ACC112 (cell line): Measurements from ENCODE around the gene SLC27A5.

Source experiments
- H2AFZ ChIP-seq: fragments of 200-600 bp; sonication (generic); one replicate; pipeline ENCODE4 v1.6.0; 2017; ENCODE audit warnings: antibody characterized with exemption, low read length; ENCODE audit not compliant: unreplicated experiment
- H3K27ac ChIP-seq: fragments of 200-600 bp; sonication (generic); 2 replicates; pipeline ENCODE4 v1.5.1; 2014; ENCODE audit warnings: low read depth, mild to moderate bottlenecking, antibody characterized with exemption, low read length, moderate library complexity
- H3K27me3 ChIP-seq: fragments of 200-600 bp; sonication (generic); 2 replicates; pipeline ENCODE4 v1.6.1; 2014; ENCODE audit warnings: mild to moderate bottlenecking, antibody characterized with exemption, low read length, moderate library complexity, mixed read lengths; ENCODE audit not compliant: insufficient read depth
- H3K36me3 ChIP-seq: fragments of 200-600 bp; sonication (generic); 2 replicates; pipeline ENCODE4 v1.6.1; 2016; ENCODE audit warnings: mild to moderate bottlenecking, antibody characterized with exemption, low read length, moderate library complexity, mixed read lengths; ENCODE audit not compliant: insufficient read depth
- H3K4me1 ChIP-seq: fragments of 200-600 bp; sonication (generic); one replicate; pipeline ENCODE4 v1.6.1; 2016; ENCODE audit warnings: low read length, mixed read lengths; ENCODE audit not compliant: insufficient read depth, unreplicated experiment, control insufficient read depth
- H3K4me3 ChIP-seq: fragments of 200-600 bp; sonication (generic); 2 replicates; pipeline ENCODE4 v1.5.1; 2014; ENCODE audit warnings: mild to moderate bottlenecking, low read depth, low read length
- H3K79me2 ChIP-seq: fragments of 200-600 bp; sonication (generic); one replicate; pipeline ENCODE4 v1.6.0; 2016; ENCODE audit warnings: low read length; ENCODE audit not compliant: control insufficient read depth, unreplicated experiment, insufficient read depth

Gene SLC27A5

DNA sequence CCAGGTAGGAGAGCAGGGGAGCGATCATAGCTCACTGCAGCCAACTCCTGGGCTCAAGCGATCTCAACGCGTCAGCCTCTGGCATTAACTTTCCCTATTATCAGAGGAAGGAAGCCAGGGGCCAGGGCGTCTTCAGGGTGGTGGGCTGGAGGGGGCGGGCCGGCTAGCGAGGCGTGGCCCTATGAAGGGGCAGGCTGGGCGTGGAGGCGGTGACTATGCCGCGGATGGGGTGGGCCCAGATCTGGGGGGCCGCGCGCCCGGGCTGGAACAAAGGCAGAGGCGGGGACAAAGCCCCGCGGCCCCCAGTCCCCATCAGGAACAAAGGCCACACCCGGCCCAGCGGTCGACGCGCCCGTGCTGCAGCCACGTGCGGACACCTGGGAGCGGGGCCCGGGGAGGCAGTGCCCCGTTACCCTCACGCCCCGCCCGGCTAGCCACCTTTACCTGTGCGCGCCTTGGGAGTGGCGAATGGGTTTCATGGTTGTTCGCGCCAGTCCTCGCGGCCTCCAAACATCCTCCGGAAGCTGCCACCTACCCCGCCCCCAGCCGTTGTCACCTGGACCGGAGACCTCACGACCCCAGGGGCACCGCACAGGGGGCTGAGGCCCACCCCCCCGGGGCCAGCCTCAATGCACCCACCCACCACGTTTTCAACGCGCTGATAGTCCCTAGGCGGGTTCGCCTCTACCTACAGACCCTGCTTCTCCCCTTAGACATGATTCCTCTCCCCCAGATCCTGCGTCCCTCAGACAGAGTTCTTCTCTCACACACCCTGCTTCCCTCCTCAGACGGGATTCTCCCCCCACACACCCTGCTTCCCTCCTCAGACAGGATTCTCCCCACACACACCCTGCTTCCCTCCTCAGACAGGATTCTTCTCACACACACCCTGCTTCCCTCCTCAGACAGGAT lies 26.7 kb upstream of the SLC27A5 start:
- Histone ChIP-seq H2AFZ (peak overlapping the region; percentile 7), H3K79me2 (no peaks in the 10 kb centered on the region), H3K36me3 (no peaks in the 10 kb centered on the region), H3K4me1 (no peaks in the 10 kb centered on the region), H3K27ac (no peak overlapping the region), H3K4me3 (peak overlapping the region; percentile 51), H3K27me3 (peaks cover 19% of the 10 kb centered on the region)

DNA sequence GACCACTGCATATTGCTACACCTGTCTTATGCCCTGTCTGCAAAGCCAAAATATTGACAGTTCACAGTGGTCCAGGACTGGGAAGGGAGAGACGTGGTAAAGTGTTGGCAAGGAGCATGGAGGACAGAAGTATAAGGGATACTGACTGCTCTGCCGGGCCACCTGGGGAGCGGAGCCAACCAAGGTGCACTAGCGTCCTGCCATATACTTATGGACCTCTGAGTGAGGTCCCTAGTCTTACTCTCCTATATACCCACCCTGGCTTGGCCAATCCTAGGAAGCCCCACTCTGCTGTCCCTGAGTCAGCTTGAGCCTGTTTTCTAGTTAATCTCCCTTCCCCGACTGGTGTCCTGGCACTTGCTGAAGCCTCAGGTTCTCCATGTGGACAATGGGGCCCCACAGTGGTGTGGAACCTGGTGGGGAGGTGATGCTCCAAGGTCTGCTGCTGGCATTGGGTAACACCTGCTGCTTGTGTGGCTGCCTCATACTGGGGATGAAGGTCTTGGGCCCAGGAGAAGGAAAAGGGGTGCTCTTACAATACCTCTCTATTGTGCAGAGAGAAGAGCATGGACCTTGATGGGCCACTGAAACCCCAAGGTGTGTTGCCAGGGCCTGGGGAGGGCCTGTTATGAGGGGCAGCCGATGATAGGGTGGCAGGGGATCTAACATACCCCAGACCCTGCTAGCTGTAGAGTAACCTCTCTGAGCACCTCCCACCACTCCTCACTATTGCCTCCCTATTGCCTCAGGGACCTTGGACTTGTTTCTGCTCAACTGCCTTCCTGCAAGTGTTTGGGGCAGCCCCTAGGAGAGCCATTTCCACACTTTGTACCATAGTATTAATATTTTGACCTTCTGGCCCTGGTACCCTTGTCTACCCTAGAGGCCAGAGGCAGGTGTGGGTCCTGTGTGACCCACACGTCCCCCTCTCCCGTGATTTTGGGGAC lies 25.3 kb upstream of the SLC27A5 start:
- H3K27ac ChIP-seq, result no peak overlapping the region
- H3K36me3 ChIP-seq, result no peaks in the 10 kb centered on the region
- H3K4me3 ChIP-seq, result no peak overlapping the region

DNA sequence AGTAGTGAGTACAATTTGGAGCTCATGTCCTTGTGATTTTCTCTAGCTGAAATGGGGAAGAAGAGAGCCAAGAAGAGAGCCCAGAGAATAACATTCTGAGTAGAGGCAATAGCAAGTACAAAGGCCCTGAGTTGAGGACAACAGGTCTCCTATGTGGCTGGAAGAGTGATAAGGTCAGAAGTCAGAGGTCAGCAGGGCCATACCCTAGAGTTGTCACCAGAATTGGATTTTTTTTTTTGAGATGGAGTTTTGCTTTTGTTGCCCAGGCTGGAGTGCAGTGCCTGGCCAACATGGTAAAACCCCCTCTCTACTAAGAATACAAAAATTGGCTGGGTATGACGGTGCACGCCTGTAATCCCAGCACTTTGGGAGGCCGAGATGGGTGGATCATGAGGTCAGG lies 24.1 kb upstream of the SLC27A5 start:
- Histone ChIP-seq H3K36me3 (no peaks in the 10 kb centered on the region), H2AFZ (no peak overlapping the region), H3K27ac (no peak overlapping the region), H3K4me3 (no peak overlapping the region), H3K27me3 (peaks cover 33% of the 10 kb centered on the region), H3K4me1 (no peaks in the 10 kb centered on the region), H3K79me2 (no peaks in the 10 kb centered on the region)

More for the DNA sequence above, 25.3 kb upstream of the SLC27A5 start:
- Histone ChIP-seq H2AFZ (no peak overlapping the region), H3K27me3 (peaks cover 21% of the 10 kb centered on the region), H3K4me1 (no peaks in the 10 kb centered on the region), H3K79me2 (no peaks in the 10 kb centered on the region)

DNA sequence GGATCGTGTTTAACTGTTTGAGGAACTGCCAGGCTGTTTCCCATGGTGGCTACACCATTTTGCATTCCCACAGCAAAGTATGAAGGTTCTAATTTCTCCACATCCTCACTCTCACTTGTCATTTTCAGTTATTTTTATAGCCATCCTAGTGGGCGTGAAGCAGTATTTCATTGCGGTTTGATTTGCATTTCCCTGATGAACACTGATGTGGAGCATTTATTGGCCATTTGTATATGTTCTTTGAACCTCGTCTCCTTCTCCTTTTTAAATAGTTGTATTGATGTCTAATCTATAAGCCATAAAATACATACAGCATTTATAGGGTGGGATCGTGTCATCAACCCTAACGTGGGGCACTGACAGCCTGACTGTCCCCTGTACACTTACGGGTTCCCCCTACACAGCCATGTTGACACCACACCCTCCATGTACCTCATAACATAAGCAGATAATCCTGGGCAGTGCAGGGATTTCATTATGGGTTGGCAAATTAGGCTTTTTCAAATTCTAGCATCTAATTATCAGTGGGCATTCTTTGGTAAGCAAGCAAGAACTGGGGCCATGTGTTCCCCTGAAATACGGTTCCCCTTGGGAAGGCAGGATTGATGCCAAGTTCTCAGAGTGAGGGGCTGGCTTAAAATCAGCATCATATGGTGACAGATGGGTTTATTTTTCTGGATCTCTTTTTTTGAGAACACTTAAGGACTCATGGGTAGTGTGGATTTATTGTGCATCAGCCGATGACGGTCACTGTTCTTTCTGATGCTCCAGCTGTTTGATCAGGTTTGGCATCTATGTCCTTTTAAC lies 19.4 kb upstream of the SLC27A5 start:
- Histone ChIP-seq H3K27me3 (peaks cover 20% of the 10 kb centered on the region; the same call in 1 of the 2 replicates), H3K27ac (no peak overlapping the region), H3K79me2 (no peaks in the 10 kb centered on the region), H2AFZ (no peak overlapping the region), H3K4me3 (no peak overlapping the region), H3K4me1 (no peaks in the 10 kb centered on the region), H3K36me3 (no peaks in the 10 kb centered on the region)

DNA sequence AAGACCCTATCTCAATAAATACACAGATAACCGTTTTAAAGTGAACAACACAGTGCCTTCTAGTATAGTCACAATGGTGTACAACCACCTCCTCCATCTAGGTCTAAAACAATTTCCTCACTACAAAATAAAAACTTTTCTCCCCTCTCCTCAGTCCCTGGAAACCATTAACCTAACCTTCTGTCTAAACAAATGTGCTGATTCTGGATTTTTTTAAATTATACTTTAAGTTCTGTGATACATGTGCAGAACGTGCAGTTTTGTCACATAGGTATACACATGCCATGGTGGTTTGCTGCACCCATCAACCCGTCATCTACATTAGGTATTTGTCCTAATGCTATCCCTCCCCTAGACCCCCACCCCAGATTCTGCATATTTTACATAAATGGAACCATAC lies 17.6 kb upstream of the SLC27A5 start:
- Histone ChIP-seq H3K27me3 (peaks cover 20% of the 10 kb centered on the region; the same call in 1 of the 2 replicates), H3K4me1 (no peaks in the 10 kb centered on the region), H3K36me3 (no peaks in the 10 kb centered on the region), H3K27ac (no peak overlapping the region), H3K79me2 (no peaks in the 10 kb centered on the region), H2AFZ (no peak overlapping the region), H3K4me3 (no peak overlapping the region)

DNA sequence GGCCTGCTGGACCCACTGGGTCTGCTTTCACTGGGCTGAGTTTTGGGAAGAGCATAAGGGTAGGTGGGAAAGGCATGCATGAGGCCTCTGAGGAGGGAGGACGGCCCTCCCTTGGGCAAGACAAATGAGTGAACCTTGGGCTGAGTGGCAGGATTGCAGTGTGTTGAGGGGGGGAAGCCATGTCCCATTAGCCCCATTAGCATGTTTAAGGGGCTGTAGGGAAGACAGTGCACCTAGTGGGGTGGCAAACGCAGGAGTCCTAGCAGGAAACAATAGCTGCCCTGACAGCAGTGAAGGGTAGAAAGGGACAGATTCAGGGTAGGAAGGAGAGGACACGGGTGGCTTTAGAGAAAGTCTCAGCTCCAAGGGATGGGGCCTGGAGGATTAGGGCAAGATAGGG lies 10.9 kb upstream of the SLC27A5 start:
- Histone ChIP-seq H3K79me2 (peaks cover 10% of the 10 kb centered on the region), H3K4me1 (peaks cover 6% of the 10 kb centered on the region), H3K27ac (no peak overlapping the region), H3K27me3 (no peaks in the 10 kb centered on the region), H3K4me3 (no peak overlapping the region), H3K36me3 (no peaks in the 10 kb centered on the region), H2AFZ (no peak overlapping the region)

DNA sequence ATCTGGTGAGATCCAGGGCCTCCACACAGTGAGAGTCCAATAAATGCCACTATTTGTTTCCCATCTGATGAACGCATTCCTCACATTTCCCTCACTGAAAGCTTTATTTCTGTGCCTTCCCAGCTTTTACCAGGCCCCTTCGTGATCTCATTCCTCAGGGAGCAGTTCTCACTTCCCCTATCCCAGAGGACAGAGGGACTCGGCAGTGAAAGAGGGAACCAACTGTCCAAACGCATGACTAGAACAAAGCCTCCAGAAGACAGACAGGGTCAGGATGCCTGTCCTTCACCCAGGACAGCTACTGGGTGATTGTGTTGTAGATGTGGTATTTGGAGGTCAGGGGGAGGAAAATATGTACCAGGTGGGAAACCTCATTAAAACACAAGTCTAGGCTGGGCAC lies 9.9 kb upstream of the SLC27A5 start:
- no peaks in the 10 kb centered on the region for H3K36me3 ChIP-seq
- no peak overlapping the region for H3K27ac ChIP-seq
- no peak overlapping the region for H3K4me3 ChIP-seq
- peaks cover 6% of the 10 kb centered on the region for H3K4me1 ChIP-seq
- H3K27me3 ChIP-seq, result no peaks in the 10 kb centered on the region
- H2AFZ ChIP-seq, result no peak overlapping the region
- H3K79me2 ChIP-seq, result peaks cover 18% of the 10 kb centered on the region

DNA sequence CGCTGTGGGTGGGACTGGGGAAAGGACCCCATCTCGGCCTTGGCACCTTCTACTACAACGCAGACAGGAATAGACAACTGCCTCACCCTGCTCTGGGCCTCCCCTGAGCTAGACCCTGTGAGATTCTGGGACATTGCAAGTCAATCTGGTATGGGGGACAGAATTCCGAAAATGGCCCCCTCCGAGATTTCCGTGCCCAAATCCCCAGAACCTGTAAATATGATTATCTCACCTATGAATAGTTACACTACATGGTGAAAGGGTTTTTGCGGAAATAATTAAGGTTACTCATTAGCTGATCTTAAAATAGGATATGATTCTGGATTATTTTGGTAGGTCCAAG lies 8.4 kb upstream of the SLC27A5 start:
- H3K79me2 ChIP-seq, result peaks cover 21% of the 10 kb centered on the region
- H2AFZ ChIP-seq, result peak overlapping the region; percentile 20
- H3K27ac ChIP-seq, result peak overlapping the region; percentile 77
- peaks cover 6% of the 10 kb centered on the region for H3K4me1 ChIP-seq
- H3K36me3 ChIP-seq, result no peaks in the 10 kb centered on the region
- H3K27me3 ChIP-seq, result no peaks in the 10 kb centered on the region
- peak overlapping the region; percentile 82 for H3K4me3 ChIP-seq

DNA sequence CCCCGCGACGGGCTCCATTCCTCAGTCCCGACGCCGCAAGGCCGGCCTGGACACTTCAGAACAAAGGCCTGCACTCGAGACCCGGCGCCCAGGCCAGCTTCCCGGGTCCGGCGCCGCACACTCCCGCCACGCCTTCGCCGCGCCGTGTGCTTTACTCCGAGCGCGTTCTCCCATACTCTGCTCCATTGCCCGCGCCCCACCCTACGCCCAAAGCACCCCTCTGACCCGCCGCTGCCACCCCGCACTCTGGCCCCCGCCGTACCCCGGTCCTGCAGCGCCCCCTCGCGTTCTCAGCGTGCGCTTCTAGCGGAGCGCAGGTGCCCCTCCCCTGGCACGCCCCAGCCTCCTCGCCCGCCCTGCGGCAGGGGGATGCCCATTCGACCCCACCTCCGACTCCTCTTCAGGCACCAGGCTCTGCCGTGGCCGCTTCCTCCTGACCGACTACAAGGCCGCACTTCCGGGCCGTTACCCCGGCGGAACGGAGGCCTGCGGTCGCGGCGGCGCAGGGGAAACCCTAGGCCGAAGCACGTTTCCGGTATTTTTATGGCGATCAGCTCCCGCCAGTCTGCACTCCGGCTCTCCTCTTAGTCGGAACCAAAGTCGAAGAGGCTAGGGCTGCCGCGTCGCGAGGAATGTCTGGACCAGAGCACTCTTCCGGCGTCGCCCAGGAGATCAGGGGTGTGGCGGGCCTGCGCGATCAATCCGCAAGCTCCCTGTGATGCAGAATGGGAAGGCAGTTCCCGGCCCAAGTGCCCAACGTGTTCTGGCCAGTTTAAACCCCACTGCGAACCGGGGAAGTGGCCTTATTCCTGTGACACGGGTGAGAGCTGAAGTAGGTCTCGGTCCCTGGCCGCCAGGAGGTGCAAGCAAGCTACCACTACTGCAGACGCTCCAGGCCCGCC lies 7.8 kb upstream of the SLC27A5 start, which contains the start of gene ZBTB45:
TSS of gene ZBTB45 (minus strand) at position 456 of the 902 bp plus-strand sequence. CDS start 2,137 bp downstream, outside the sequence.
- Histone ChIP-seq H3K79me2 (peaks cover 21% of the 10 kb centered on the region), H2AFZ (peak within 1 kb of the TSS; percentile 37), H3K4me1 (peaks cover 6% of the 10 kb centered on the region), H3K4me3 (peak within 1 kb of the TSS; percentile 82), H3K27ac (peak within 1 kb of the TSS; percentile 77), H3K36me3 (no peaks in the 10 kb centered on the region), H3K27me3 (no peaks in the 10 kb centered on the region)
